GM19193 (cell line): ENCODE measurements around the gene SMG7.

Experiments used
- POLR2A ChIP-seq: IDR thresholded peaks from 4 replicates; pipeline ENCODE4 v1.6.1; 2011; ENCODE audit not compliant: insufficient read depth, insufficient read length; ENCODE audit errors: extremely low read depth

The SMG7 gene

DNA sequence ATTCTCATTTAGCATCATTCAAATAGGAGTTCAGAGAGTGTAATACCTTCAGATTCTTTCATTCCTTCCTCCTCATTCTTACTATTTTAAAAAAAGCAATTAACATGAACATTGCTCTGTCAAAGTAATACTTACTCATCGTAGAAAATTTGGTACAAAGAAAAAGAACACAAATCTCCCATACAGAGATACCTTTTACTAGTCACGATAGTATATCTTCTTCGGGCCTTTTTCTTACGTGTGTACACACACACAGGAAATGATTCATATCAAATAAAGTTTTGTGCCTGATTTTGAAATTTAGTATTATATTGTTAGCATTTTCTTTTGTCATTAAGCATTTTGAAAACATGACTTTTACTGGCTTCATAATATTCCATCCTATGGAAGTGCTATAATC is 65.1 kb downstream of the SMG7 start:
- no peak for TF ChIP-seq POLR2A

DNA sequence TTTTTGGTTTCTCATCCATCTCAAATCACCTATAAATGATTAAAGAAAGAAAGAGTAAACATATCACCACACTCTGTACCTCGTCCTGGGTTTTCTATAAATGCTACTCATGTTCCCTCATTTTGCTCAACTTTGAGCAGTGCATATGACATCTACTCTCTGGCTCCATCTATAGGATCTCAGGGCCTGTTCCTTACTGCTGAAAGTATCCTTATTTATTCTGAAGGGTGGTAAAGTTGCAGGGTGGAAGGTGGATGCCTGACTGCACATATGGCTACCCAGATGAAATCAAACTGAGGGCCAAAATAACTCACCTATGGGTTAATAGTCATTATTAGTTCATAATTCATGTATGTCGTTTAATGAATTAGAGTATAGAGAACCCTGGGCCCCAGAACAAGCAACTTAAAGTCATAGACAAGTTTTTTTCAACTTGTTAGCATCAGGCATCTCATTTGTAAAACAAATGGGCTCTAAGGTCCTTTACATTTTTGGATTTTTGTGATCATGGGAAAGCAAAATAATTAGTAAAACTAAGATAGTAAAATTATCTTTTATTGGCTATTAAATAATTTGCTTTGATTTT is 71.4 kb downstream of the SMG7 start:
- TF ChIP-seq POLR2A: no peak

DNA sequence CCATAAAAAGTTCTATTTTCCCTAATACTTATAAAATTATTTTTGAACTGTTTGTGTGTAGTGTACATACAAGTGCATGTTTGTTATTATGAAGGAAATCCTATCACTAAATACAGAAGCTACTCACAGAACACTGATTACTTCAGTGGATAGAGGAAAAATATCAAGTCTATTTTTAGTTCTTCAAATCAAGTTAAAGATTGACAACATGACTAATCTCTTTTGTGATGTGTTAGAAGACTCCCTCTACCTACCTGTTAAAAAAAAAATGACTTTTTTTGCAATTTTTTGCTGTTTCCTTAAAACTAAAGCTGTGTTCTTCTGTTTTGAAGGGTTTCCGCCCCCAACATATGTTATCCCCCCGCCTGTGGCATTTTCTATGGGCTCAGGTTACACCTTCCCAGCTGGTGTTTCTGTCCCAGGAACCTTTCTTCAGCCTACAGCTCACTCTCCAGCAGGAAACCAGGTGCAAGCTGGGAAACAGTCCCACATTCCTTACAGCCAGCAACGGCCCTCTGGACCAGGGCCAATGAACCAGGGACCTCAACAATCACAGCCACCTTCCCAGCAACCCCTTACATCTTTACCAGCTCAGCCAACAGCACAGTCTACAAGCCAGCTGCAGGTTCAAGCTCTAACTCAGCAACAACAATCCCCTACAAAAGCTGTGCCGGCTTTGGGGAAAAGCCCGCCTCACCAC is 72.4 kb downstream of the SMG7 start:
- TF ChIP-seq POLR2A: no peak

DNA sequence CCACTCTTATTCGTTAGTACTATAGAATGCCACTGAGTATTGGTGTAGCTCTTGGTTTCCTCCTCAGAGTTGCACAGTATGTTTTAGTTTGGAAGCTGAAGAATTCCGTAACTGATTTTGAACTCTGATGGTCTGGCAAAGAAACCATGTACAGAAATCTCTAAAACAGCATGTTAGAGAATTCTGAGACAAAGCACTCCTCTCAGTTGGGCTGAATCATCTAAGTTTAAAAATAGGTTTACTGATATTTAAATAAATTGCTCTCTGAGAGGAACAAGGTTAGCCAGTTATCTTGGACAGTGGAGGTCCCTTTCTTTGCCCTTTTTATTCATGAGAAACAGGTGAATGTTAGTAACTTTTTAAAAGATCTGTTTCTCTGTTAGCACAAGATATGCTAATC is 74.1 kb downstream of the SMG7 start:
- TF ChIP-seq POLR2A: no peak

DNA sequence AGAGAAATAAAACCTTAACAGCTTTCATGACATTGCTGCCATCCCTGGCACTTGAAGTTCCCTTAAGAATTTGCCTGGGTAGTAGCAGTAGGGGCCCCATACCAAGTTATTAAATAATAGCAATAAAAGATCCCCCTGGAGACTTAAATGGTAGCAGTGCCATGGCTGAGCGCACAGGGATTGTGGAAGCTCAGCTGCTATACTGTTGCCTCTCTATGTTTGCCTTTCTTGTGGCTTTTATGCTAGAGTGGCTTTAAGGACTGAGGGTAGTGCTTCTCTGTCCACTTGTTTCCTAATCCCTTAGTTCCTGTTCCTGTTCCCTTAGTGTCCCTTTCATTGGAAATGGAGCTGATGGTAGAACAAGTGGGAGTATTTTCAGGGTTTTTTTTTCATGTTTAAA is 75.8 kb downstream of the SMG7 start:
- no peak for TF ChIP-seq POLR2A

DNA sequence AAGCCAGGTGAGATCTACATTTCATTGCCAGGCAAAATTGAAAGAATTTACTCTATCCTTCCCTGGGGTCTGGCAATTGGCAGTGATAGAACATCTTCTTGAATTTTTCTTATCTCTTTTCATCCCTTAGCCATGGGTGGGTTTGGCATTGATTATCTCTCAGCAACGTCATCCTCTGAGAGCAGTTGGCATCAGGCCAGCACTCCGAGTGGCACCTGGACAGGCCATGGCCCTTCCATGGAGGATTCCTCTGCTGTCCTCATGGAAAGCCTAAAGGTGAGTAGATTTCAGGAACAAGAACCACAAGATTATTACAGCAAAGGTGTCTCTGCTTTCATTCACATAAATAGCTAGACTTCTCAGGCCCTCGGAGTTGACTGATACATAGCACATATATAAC is 78.6 kb downstream of the SMG7 start:
- no peak for TF ChIP-seq POLR2A

DNA sequence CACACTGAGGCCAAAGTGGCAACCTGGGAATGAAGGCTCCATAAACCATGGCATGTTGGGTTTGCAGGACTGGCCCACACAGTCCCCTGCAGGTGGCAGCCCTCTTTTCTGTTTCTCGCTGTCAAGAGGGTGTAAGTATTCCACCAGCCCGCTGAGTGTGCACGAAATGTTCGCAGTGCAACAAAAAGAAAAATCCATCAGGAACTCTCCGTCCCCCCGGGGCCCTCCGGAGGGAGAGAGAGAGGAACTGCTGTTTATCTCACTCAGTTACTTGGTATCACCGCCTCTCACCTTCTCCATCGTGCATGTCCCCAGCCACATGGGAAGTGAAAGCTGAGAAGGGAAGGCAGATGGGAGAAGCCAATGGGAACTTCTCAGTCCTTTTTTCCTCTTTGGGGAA is 79.6 kb downstream of the SMG7 start:
- no peak for TF ChIP-seq POLR2A

DNA sequence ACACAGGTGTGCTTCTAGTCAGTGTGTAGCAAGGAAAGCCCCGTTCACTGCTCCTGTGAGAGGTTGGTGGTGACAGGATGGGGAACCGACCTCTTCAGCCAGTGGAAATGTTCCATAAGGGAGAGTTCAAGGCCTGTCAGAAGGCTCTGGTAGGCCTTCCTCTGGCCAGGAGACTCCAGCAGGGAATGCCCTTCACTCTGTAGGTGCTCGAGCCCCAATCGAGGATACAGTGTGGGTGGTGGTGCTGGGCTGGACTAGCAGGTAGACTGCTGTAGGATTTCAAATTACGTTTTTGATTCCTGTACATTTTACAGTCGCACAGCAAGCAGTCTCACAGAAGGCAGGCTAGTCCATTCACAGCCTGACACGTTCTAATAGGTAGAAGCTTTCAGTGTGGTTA is 80.1 kb downstream of the SMG7 start:
- no peak for TF ChIP-seq POLR2A

DNA sequence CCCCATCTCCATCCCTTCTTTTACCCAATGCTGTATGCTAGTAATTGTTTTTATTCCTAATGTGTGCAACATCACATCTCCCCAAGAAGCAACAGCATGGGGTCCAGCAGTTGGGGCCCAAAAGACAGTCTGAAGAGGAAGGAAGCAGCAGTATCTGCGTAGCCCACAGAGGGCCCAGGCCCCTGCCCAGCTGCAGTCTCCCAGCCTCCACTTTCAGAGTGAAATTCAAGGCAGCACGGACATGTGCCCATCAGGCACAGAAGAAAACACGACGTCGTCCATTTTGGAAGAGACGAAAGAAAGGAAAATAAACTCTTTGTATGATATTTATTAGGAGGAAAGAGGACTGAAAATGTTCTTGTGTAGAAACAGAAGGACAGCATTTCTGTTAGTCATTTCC is 80.6 kb downstream of the SMG7 start:
- TF ChIP-seq POLR2A: no peak

DNA sequence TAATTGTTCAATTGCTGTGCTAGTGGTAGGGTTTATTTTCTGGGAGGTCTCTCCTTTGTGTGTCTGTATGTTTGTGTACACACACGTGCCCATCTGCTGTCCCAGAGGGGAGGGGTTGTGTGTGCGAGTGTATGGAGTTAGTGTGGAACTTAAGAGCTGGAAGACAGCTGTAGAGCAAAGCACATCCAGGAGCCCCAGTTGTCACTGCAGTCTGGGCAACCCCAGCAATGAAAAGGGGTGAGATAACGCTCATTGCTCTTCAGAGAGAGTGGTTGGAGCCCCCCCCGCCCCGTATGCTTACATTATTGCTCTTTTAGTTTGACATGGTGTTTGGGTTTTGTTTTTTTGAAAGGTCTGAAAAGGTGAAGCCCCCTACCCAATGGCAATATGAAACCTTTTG is 81.0 kb downstream of the SMG7 start:
- peak; percentile 29 for TF ChIP-seq POLR2A

DNA sequence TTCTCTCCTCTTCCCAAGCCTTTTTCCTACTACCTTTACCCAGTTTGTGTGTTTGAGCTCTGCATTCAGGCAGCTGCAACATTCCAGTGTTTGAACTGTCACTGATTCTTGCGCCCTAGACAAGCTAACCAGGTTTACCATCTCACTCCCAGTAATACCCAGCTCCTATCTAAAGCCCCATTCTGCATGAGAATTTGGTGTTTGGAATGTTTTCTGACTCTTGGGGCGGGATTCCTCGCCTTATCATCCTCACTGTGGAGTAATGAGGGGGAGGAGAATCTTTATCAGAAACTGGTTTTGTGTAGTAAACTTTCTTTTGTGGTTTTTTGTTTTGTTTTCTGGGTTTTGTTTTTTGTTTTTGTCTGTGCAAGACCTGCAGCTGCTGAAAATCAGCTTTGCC is 81.5 kb downstream of the SMG7 start:
- TF ChIP-seq POLR2A: no peak

DNA sequence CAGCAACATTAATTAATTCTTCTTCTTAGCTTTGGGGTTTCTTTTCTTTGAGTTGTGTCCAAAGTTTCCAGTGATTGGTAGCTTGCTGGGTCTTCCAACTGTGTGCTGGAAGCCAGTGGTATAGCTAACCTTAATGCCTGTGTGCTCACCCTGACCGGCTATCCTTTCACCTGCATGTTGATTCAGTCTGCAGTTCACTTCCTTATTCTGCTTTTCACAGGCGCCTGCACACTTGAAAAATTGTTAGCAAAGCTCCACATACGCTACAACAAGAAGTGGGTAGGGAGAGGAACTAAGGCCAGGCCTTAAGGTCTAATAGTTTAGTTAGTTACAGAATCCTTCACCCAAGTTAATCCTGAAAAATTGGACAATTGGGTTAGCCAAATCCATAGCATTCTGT is 82.3 kb downstream of the SMG7 start:
- TF ChIP-seq POLR2A: no peak

DNA sequence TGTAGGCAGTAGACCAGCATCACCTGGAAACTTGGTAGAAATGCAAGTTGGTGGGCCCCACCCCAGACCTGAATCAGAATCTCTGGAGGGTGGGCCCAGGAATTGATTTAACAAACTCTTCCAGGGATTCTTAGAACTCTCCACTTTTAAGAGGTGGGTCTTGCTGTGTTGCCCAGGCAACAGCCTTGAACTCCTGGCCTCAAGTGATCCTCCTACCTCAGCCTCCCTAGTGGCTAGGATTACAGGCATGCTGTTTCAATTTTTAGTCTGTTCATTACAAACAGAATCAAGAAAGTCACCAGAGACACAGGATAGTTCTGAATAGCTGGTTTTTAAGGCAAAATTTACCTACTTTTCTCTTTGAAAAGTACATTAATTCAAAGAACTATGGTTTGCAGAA is 86.8 kb downstream of the SMG7 start:
- TF ChIP-seq POLR2A: no peak

DNA sequence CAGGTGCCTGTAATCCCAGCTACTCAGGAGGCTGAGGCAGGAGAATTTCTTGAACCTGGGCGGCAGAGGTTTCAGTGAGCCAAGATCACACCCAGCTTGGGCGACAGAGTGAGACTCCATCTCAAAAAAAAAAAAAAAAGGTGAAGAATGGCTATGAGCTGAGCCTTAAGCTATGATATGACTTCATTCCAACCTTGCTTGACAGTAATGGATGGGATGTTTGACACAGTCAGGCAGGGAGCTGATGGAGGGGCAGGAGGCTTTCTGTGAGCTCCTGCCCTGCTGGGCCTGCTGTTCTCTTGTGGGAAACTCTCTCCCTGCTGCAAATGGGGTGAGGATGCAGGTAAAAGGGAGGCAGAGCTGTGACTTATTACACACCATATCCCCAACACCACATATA is 90.4 kb downstream of the SMG7 start:
- TF ChIP-seq POLR2A: no peak

DNA sequence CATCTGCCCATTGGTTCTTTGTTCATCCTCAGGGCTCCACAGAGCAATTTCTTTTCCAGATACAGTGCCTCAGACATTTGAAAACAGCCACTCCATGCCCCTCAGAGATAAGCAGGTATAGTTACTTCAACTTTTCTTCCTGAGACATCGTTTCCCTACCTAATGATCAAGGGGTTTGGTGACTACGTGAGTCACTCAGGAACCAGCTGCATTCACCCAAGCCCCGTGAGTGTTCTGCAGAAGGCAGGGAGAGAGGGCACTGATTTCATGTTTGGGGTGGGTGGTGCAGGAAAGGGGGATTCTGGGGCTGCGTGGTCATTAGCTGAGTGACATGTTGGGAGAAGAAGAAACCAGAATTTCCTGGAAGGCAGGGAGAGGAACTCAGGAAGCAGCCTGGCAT is 93.0 kb downstream of the SMG7 start:
- TF ChIP-seq POLR2A: no peak

DNA sequence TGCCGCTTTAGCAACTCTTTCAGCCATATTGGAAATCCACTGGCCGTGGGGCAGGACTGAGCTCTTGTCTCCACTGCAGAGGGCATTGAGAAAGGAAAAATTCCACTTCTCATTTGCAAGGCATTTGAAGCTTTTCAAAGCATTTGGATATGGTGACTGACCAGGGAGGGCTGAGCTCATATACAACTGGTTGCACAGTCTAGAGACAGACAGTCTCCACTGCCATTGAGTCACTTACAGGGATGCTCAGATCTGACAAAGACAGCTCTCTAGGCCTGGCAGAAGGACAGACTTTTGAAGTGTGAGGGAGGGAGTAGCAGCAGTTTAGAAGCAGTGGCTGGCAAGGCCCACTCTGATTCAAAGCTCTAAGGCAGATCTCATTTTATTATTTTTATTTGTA is 93.7 kb downstream of the SMG7 start:
- no peak for TF ChIP-seq POLR2A

DNA sequence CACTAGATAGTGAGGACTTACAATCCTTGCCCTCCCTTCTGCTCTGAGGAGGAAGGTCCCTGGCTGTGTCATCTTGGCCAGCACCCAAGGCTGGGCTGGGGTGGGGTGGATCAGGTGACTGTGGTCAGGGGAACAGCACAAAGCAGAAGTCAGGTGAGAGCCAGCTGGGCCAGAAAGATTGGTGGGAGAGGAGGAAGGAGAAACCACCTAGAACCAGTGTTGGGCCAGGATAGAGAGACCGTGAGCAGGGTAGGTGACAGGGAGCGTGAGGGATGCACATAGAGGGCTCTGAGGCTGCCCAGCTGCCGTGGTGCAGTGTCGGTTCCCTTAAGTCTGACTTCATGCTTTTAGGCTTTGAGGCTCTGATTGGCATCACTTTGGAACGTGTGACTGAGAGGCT is 95.3 kb downstream of the SMG7 start:
- TF ChIP-seq POLR2A: no peak
